HUES64 (cell line): ENCODE data around the gene TRIM3.

ENCODE experiments used
- H3K27ac ChIP-seq: 2 replicates; pipeline ENCODE4 v1.7.0; 2013; ENCODE audit warnings: low read depth, low read length, inconsistent platforms
- H3K27me3 ChIP-seq: 2 replicates; pipeline ENCODE4 v1.6.1; 2013; ENCODE audit warnings: mild to moderate bottlenecking, low read length; ENCODE audit not compliant: insufficient read depth
- H3K36me3 ChIP-seq: 2 replicates; pipeline ENCODE4 v1.6.1; 2013; ENCODE audit warnings: mild to moderate bottlenecking, low read length; ENCODE audit not compliant: insufficient read depth
- H3K4me1 ChIP-seq: 2 replicates; pipeline ENCODE4 v1.6.1; 2013; ENCODE audit warnings: mild to moderate bottlenecking, low read length, moderate library complexity; ENCODE audit not compliant: insufficient read depth
- H3K4me3 ChIP-seq: 2 replicates; pipeline ENCODE4 v1.5.1; 2013; ENCODE audit warnings: mild to moderate bottlenecking, low read length, moderate library complexity
- H3K9ac ChIP-seq: 2 replicates; pipeline ENCODE4 v1.6.1; 2013; ENCODE audit warnings: mild to moderate bottlenecking, low read depth, low read length
- H3K9me3 ChIP-seq: 2 replicates; pipeline ENCODE4 v1.6.1; 2013; ENCODE audit warnings: low read depth, low read length; ENCODE audit not compliant: insufficient read depth
- WGBS: fragments of 150-250, 120-280 bp; methylation state at CpG from one replicate; pipeline ENCODE4 v1.1.7; 2013; ENCODE audit warnings: missing lambda C conversion rate; 5-methylcytosine and 5-hydroxymethylcytosine counted together

The TRIM3 gene

DNA sequence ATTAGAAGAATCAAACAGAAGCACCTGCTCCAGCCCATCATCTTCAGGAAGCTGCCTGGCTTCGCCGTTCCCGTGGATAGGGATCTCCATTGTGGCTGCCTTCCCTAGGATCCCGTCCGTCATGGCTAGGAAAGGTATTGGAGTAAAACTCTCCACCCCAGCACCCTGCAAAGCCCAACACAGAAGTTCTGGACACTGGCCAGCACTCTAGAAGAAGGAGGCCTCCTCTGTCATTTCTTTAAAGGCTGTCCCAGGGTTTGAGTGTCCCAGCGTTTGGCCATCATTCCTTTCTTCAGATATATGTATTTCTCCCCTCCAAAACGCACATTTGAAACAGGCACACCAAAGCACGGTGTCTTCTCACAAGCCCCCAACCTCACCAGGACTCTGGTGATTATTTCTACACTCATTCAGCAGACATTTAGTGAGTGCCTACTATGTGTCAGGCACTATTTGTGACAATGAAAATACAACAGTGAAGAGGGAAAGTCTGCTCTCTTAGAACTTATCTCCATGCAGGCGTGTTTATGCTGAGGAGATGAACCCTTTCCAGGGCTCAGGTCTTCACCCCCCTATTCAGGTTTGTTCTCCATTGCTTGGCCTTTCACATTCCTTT is 6.7 kb upstream of the TRIM3 start:
- peak overlapping the region; percentile 76 for H3K27ac ChIP-seq
- WGBS = 84% methylated on average over 9 of the region's 9 CpGs
- no peaks in the 10 kb centered on the region for H3K9me3 ChIP-seq
- H3K4me1 ChIP-seq = peaks cover 8% of the 10 kb centered on the region
- peak overlapping the region; percentile 94 for H3K9ac ChIP-seq
- H3K4me3 ChIP-seq = peak overlapping the region; percentile 94
- H3K36me3 ChIP-seq = peaks cover 71% of the 10 kb centered on the region
- no peaks in the 10 kb centered on the region for H3K27me3 ChIP-seq

DNA sequence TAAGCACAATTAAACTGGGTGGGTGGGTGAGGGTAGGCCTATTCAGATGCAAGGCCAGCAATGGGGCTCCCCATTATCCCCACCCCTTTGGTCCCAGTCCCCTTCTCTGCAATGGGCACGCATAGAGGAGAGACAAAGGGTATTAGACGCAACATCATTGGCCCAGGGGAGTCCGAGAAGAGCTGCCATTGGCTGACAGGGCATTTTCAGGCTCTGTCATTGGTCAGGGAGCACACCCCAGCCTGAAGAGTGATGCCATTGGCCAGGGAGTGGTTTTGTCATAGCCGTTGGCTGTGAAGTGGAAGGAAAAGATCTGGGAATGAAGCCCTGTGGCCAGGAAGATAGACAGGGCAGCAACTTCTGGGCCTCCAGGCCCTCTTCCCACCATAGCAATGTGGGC is 2.8 kb upstream of the TRIM3 start:
- Histone ChIP-seq H3K27ac (no peak overlapping the region), H3K4me3 (no peak overlapping the region), H3K9ac (no peak overlapping the region), H3K9me3 (no peaks in the 10 kb centered on the region), H3K27me3 (peaks cover 4% of the 10 kb centered on the region; the same call in 1 of the 2 replicates), H3K4me1 (peaks cover 17% of the 10 kb centered on the region), H3K36me3 (peaks cover 38% of the 10 kb centered on the region)
- WGBS = 92% methylated on average over 4 of the region's 4 CpGs

DNA sequence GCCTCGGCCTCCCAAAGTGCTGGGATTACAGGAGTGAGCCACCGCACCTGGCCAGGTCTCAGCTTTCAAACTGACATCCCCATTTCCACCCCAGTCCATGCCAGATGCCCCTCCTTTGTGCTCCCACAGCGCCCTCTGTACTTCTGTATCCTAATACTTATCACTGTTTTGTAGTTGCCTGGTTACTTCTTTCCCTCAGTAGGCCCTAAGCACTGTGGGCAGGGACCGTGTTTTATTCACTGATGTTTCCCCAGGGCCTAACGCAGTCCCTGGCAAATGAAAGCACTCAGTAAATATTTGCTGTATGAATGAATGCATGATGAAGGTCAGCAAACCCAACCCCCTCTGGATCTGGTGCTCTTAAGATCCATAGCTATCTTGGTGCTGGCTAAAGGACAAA is 2.2 kb upstream of the TRIM3 start:
- WGBS = 85% methylated on average over 5 of the region's 5 CpGs
- H3K27ac ChIP-seq = no peak overlapping the region
- H3K9me3 ChIP-seq = no peaks in the 10 kb centered on the region

DNA sequence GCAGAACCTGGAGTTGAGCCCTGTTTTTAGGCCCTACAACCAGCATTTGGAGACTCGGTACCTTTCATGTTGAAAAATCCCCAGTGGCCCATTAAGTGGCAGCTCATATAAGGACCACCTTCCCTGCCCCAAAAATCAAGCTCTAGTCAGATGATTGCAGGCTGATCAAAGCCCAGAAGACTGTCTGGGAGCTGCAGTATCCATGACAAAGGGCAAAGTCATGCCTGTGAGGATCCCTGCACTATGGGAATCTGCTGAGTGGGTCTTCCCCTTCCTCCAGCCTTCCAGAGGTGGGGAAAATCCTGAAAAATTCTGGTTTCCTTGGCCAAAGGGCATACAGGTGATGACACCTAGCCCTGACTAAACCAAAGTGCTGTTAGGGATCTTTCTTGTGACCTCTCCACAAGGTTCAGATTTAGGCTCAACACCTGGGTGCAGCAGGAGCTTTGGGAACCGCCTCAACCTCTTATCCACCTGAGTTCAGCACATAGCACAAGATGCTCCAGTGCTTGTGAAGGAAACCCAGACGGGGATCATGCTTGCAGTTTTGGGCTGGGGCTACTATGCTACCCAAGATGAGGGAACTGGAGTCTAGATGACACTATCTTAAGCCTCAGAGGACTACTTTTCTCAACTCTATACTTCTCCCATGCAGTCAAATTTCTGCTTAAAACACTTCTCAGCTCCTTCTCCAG is 1.2 kb upstream of the TRIM3 start:
- Histone ChIP-seq H3K4me3 (peak overlapping the region; percentile 70), H3K9ac (no peak overlapping the region), H3K36me3 (peaks cover 36% of the 10 kb centered on the region), H3K27me3 (peaks cover 4% of the 10 kb centered on the region; the same call in 1 of the 2 replicates), H3K27ac (no peak overlapping the region), H3K4me1 (peaks cover 13% of the 10 kb centered on the region), H3K9me3 (no peaks in the 10 kb centered on the region)
- WGBS = 81% methylated on average over 3 of the region's 3 CpGs

More for the DNA sequence above, 2.2 kb upstream of the TRIM3 start:
- Histone ChIP-seq H3K9ac (no peak overlapping the region), H3K36me3 (peaks cover 38% of the 10 kb centered on the region), H3K4me3 (no peak overlapping the region), H3K27me3 (peaks cover 4% of the 10 kb centered on the region; the same call in 1 of the 2 replicates), H3K4me1 (peaks cover 17% of the 10 kb centered on the region)

DNA sequence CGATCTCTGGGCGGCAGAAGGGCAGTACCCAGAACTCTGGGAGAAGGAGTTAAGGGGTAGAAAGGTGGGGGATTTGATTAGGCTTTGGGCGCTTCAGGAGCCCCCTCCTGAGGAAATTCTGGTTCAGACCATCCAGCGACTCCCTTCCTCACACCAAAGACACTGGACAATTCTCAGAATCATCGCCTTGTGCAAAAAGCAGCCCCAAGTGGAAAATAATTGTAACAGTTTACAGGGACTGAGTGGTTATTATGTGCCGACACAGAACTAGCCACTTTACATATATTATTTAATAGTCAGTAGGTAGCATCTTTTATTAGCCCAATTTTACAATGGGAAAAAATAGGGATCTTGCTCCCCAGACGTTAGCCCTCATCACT is 662 bp upstream of the TRIM3 start:
- H3K27ac ChIP-seq = peak overlapping the region; percentile 71; the same call in 1 of the 2 replicates
- H3K9ac ChIP-seq = peak overlapping the region; percentile 70
- H3K36me3 ChIP-seq = peaks cover 31% of the 10 kb centered on the region
- WGBS = 34% methylated on average over 7 of the region's 7 CpGs
- peaks cover 13% of the 10 kb centered on the region for H3K4me1 ChIP-seq
- H3K27me3 ChIP-seq = peaks cover 4% of the 10 kb centered on the region; the same call in 1 of the 2 replicates
- H3K4me3 ChIP-seq = peak overlapping the region; percentile 70
- H3K9me3 ChIP-seq = no peaks in the 10 kb centered on the region

DNA sequence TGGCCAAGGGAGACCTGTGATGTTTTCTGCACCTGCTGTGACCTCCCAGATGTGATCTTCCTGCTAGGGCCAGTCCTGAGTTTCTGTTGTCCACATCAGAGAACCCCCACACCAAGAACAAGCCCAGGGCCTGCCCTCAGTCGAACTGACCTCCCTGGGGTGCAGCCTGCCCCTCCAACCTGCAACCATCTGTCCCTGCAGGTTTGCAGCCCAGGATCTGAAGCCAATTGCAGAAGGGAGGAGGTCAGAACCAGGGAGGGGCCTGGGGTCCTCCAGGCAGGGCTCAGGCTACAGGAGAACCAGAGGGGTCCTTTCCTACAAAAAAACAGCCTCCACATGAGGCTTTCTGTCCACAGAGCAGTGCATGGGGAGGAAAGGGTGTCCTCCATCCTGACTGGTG is 807 bp downstream of the TRIM3 start:
- H3K4me3 ChIP-seq = peak overlapping the region; percentile 90
- no peak overlapping the region for H3K9ac ChIP-seq
- H3K9me3 ChIP-seq = no peaks in the 10 kb centered on the region
- WGBS = 15% methylated on average over 1 of the region's 1 CpG
- no peak overlapping the region for H3K27ac ChIP-seq
- H3K4me1 ChIP-seq = peaks cover 13% of the 10 kb centered on the region
- peaks cover 16% of the 10 kb centered on the region for H3K36me3 ChIP-seq
- peaks cover 4% of the 10 kb centered on the region; the same call in 1 of the 2 replicates for H3K27me3 ChIP-seq

DNA sequence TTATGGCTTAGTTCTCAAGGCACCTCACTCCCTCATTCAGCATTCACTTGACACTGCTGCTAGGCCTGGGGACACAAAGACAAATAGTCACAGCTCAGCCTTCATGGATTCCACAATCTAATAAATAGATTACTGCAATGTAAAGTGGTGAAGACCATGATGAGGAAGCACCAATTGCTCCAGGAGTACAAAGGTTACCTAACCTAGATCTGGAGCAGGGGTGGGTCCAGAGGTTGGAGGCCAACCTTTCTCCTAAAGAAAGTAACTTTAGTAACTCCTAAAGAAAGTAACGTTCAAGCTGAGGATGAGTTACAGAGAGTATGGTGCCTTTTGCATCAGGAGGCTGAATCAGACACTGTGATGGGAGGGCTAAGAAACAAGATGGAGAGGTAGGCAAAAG is 4.1 kb downstream of the TRIM3 start:
- no peaks in the 10 kb centered on the region for H3K9me3 ChIP-seq
- 86% methylated on average over 1 of the region's 1 CpG for WGBS
- H3K4me1 ChIP-seq = peaks cover 6% of the 10 kb centered on the region; the same call in 1 of the 2 replicates
- H3K27ac ChIP-seq = no peak overlapping the region
- no peaks in the 10 kb centered on the region for H3K36me3 ChIP-seq
- H3K9ac ChIP-seq = no peak overlapping the region
- H3K4me3 ChIP-seq = peak overlapping the region; percentile 16; the same call in 1 of the 2 replicates
- peaks cover 4% of the 10 kb centered on the region; the same call in 1 of the 2 replicates for H3K27me3 ChIP-seq

DNA sequence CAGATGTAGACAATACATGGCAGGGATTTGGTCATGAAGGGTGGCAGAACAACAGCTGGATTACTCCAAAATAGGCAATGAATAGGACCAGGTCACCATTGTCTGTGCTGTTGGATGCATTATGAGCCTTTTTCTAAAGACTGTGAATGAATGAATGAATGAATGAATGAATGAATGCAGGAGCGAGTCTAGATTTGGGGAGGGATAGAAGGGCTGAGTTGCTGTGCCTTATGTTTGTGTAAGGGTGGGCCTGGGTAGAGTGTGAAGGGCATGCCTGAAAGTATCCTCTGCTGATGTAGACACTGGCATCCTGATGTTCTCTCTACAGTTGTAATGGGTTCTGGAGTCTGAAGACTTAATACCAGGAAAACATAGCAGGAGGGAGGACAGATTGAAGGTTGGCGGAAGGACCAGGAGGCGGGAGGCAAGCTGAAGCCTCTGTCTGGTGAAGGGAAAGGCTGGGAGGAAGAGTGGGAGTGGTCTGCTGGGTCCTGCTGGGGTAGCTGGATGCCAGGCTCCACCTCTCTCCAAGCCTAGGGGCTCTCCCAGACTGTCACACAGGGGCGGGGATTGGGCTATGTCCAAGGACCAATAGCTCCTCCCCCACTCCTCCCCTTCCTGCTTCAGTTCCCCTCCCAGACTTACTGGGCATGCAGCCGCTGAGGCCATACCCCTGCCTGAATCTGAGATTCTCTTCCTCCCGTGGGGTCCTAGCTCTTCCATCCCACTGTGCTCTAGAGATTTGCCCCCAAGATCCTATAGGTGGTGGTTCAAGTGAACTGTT is 4.8 kb downstream of the TRIM3 start:
- H3K9me3 ChIP-seq = no peaks in the 10 kb centered on the region
- no peak overlapping the region for H3K9ac ChIP-seq
- 0 out of 2 replicates have a peak, but pooled peaks cover 1% of the 10 kb centered on the region for H3K36me3 ChIP-seq
- H3K27me3 ChIP-seq = peaks cover 4% of the 10 kb centered on the region; the same call in 1 of the 2 replicates
- H3K27ac ChIP-seq = no peak overlapping the region
- WGBS = 18% methylated on average over 6 of the region's 6 CpGs
- 0 out of 2 replicates have a peak, but pooled peaks cover 5% of the 10 kb centered on the region for H3K4me1 ChIP-seq
- H3K4me3 ChIP-seq = peak overlapping the region; percentile 16; the same call in 1 of the 2 replicates

DNA sequence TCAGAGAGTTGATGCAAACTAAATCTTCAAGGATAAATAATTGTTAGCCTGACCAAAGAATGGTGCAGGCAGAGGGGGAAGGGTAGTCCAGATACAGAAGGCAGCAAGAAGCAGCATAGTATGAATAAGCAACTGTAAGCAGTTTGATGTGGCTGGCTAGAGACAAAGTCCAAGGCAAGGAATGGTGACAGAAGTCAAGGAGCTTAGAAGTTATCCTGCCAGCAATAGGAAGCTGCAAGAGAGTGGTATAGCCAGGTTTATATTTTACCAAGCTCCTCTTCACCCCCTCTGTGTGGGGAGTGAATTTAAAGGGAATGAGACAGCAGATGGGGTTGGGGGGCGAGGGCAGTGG is 14.7 kb downstream of the TRIM3 start:
- WGBS = 89% methylated on average over 1 of the region's 1 CpG
- Histone ChIP-seq H3K9ac (no peak overlapping the region), H3K36me3 (peaks cover 19% of the 10 kb centered on the region), H3K4me3 (no peak overlapping the region), H3K9me3 (no peaks in the 10 kb centered on the region), H3K27me3 (no peaks in the 10 kb centered on the region), H3K4me1 (no peaks in the 10 kb centered on the region), H3K27ac (no peak overlapping the region)

DNA sequence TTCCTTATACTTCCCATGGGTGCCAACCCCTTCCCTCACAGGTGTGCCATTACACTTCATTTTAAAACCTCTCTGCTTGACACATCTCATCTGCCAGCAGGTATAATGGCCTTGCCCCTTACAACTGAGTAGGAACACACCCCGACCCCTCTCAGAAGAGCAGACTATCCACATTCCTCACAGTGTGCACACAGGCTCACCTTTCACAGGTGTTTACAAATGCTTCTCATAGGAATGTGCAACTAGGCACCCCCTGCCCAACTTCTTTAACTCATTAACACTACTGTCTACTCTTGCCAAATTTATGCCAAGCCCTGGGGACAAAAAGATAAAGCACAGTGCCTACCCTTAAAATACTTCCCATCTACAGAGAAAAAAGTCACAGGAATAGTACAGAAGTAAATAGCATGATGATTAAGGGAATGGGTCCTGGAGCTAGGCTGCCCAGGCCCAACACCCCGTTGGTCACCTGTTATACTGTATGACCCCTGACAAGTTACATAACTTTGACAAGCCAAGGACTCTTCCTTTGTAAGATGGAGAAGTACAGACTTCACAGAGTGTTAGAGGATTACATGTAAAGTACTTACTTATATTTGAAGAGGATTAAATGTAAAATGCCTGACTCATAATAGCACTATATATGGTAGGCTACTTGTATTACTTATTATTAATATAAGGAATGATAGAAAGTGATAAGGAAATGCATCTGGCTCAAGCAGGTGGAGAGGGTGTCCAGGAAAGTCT is 15.2 kb downstream of the TRIM3 start:
- no peak overlapping the region for H3K27ac ChIP-seq
- H3K9ac ChIP-seq = no peak overlapping the region
- no peak overlapping the region for H3K4me3 ChIP-seq
- peaks cover 17% of the 10 kb centered on the region for H3K36me3 ChIP-seq
- H3K27me3 ChIP-seq = no peaks in the 10 kb centered on the region
- H3K4me1 ChIP-seq = no peaks in the 10 kb centered on the region
- H3K9me3 ChIP-seq = no peaks in the 10 kb centered on the region
- 96% methylated on average over 2 of the region's 2 CpGs for WGBS
